GM23338 (cell line): ENCODE data around the gene TNFRSF4. TPM values are rescaled to one million over a fixed set of nuclear protein-coding genes. Genes with fewer than 3 reads are reported as not detected.

Experiments used
- ATAC-seq: fragments of 200-7000 bp; cut with Tn5 transposase; 3 replicates; pipeline ENCODE4 v1.9.1; 2020
- DNase-seq: peaks from one replicate; pipeline ENCODE4 v3.0.0-alpha.2; 2015; ENCODE audit warnings: low spot score
- H2AFZ ChIP-seq: fragments of 200-600 bp; sonication (generic); 2 replicates; pipeline ENCODE4 v1.8.0; 2016; ENCODE audit warnings: antibody characterized with exemption, mild to moderate bottlenecking, moderate library complexity
- H3F3A ChIP-seq: fragments of 200-600 bp; sonication (generic); replicated peaks from 2 replicates; pipeline ENCODE4 v1.8.0; 2017; ENCODE audit warnings: antibody characterized with exemption, mixed run types, low read depth
- H3K27ac ChIP-seq: fragments of 200-600 bp; sonication (generic); 2 replicates; pipeline ENCODE4 v1.6.1; 2016; ENCODE audit warnings: low read depth
- H3K27me3 ChIP-seq: fragments of 200-600 bp; sonication (generic); 2 replicates; pipeline ENCODE4 v1.8.0; 2016; ENCODE audit warnings: mild to moderate bottlenecking, mixed run types, moderate library complexity; ENCODE audit not compliant: insufficient read depth
- H3K36me3 ChIP-seq: fragments of 200-600 bp; sonication (generic); 2 replicates; pipeline ENCODE4 v1.8.0; 2016; ENCODE audit warnings: mild to moderate bottlenecking; ENCODE audit not compliant: insufficient read depth
- H3K4me1 ChIP-seq: fragments of 200-600 bp; sonication (generic); 2 replicates; pipeline ENCODE4 v1.8.0; 2016; ENCODE audit warnings: mild to moderate bottlenecking, moderate library complexity; ENCODE audit not compliant: insufficient read depth
- H3K4me2 ChIP-seq: fragments of 200-600 bp; sonication (generic); 2 replicates; pipeline ENCODE4 v1.7.1; 2017; ENCODE audit warnings: mixed run types
- H3K4me3 ChIP-seq: fragments of 200-600 bp; sonication (generic); 2 replicates; pipeline ENCODE4 v1.6.1; 2016; ENCODE audit warnings: mixed run types
- H3K79me2 ChIP-seq: fragments of 200-600 bp; sonication (generic); replicated peaks from 2 replicates; pipeline ENCODE4 v1.8.0; 2017; ENCODE audit warnings: mild to moderate bottlenecking; ENCODE audit not compliant: insufficient read depth
- H3K9me2 ChIP-seq: fragments of 200-600 bp; sonication (generic); 2 replicates; pipeline ENCODE4 v1.8.0; 2017; ENCODE audit not compliant: insufficient read depth
- H4K20me1 ChIP-seq: fragments of 200-600 bp; sonication (generic); replicated peaks from 2 replicates; pipeline ENCODE4 v1.8.0; 2017; ENCODE audit warnings: mild to moderate bottlenecking; ENCODE audit not compliant: insufficient read depth
- H3K27ac Mint-ChIP-seq: 2 replicates; pipeline ENCODE4 v1.8.0; 2020; ENCODE audit warnings: inconsistent platforms, mild to moderate bottlenecking, moderate library complexity, mixed read lengths
- H3K27me3 Mint-ChIP-seq: 3 replicates; pipeline ENCODE4 v1.8.0; 2022; ENCODE audit warnings: low read depth, mild to moderate bottlenecking, moderate library complexity, mixed read lengths, inconsistent platforms; ENCODE audit not compliant: insufficient read depth, poor library complexity
- H3K36me3 Mint-ChIP-seq: 3 replicates; pipeline ENCODE4 v1.8.0; 2021; ENCODE audit warnings: low read depth, mild to moderate bottlenecking, inconsistent platforms, moderate library complexity, mixed read lengths
- H3K4me1 Mint-ChIP-seq: 3 replicates; pipeline ENCODE4 v1.8.0; 2020; ENCODE audit warnings: mild to moderate bottlenecking, inconsistent platforms, mixed read lengths
- H3K4me3 Mint-ChIP-seq: 3 replicates; pipeline ENCODE4 v1.8.0; 2021; ENCODE audit warnings: moderate library complexity, mild to moderate bottlenecking, inconsistent platforms, mixed read lengths
- H3K9me3 Mint-ChIP-seq: 3 replicates; pipeline ENCODE4 v1.8.0; 2020; ENCODE audit warnings: moderate library complexity, mild to moderate bottlenecking, inconsistent platforms, mixed read lengths
- CREB1 ChIP-seq: fragments of 250-450 bp; sonication (Bioruptor Pico); IDR thresholded peaks from 2 replicates; pipeline ENCODE4 v1.5.0; 2020; ENCODE audit warnings: low read depth, mild to moderate bottlenecking, moderate library complexity
- CTCF ChIP-seq, 2 experiments: fragments of 200-600 bp in 1 of 2; sonication (generic) in 1 of 2; conservative IDR thresholded peaks; 2 replicates each; pipeline versions ENCODE4 v1.5.1 to v1.6.1; 2016 to 2017; ENCODE audit warnings: antibody characterized with exemption in 2 of 2, low read depth in 2 of 2, mild to moderate bottlenecking in 2 of 2, moderate library complexity in 1 of 2
- EZH2 ChIP-seq: fragments of 200-600 bp; sonication (generic); IDR thresholded peaks from one replicate; pipeline ENCODE4 v1.8.0; 2017; ENCODE audit warnings: antibody characterized with exemption, mild to moderate bottlenecking, low read depth; ENCODE audit not compliant: unreplicated experiment
- EZH2phosphoT487 ChIP-seq: fragments of 200-600 bp; sonication (generic); IDR thresholded peaks from one replicate; pipeline ENCODE4 v1.8.1; 2018; ENCODE audit warnings: antibody characterized with exemption; ENCODE audit not compliant: unreplicated experiment
- NANOG ChIP-seq: IDR thresholded peaks from 2 replicates; pipeline ENCODE4 v1.6.1; 2016; ENCODE audit warnings: antibody characterized with exemption, borderline replicate concordance
- POLR2AphosphoS5 ChIP-seq: IDR thresholded peaks from 2 replicates; pipeline ENCODE4 v1.6.1; 2016; ENCODE audit warnings: antibody characterized with exemption, low read depth
- STAT1 ChIP-seq: IDR thresholded peaks from one replicate; pipeline ENCODE4 v1.6.1; 2016; ENCODE audit warnings: antibody characterized with exemption; ENCODE audit not compliant: unreplicated experiment
- ZNF331 ChIP-seq: fragments of 250-450 bp; sonication (Bioruptor Pico); IDR thresholded peaks from 2 replicates; pipeline ENCODE4 v1.5.0; 2020; ENCODE audit warnings: low read depth, mild to moderate bottlenecking, moderate library complexity
- polyA plus RNA-seq: library from polyadenylated mRNA; unstranded; fragments of >200 nt; fragmentation: Nextera tagmentation; extraction: Ambion mirVana; gene quantifications from 2 replicates; pipeline ENCODE4 v1.2.1, GENCODE V29; 2016
- total RNA-seq: library from RNA; depleted of rRNA; stranded (reverse); fragments of >200 nt; shearing (Covaris generic); gene quantifications from 2 replicates; pipeline ENCODE4 v1.2.3, GENCODE V29; 2014
- TF ChIP-seq, protein P1 (sequence below): IDR thresholded peaks from one replicate; pipeline ENCODE4 v1.6.1; 2018; ENCODE audit warnings: antibody characterized with exemption; ENCODE audit not compliant: unreplicated experiment

Gene TNFRSF4
- total and polyA plus RNA-seq, 2 experiments from 2014 or later, result not detected

DNA sequence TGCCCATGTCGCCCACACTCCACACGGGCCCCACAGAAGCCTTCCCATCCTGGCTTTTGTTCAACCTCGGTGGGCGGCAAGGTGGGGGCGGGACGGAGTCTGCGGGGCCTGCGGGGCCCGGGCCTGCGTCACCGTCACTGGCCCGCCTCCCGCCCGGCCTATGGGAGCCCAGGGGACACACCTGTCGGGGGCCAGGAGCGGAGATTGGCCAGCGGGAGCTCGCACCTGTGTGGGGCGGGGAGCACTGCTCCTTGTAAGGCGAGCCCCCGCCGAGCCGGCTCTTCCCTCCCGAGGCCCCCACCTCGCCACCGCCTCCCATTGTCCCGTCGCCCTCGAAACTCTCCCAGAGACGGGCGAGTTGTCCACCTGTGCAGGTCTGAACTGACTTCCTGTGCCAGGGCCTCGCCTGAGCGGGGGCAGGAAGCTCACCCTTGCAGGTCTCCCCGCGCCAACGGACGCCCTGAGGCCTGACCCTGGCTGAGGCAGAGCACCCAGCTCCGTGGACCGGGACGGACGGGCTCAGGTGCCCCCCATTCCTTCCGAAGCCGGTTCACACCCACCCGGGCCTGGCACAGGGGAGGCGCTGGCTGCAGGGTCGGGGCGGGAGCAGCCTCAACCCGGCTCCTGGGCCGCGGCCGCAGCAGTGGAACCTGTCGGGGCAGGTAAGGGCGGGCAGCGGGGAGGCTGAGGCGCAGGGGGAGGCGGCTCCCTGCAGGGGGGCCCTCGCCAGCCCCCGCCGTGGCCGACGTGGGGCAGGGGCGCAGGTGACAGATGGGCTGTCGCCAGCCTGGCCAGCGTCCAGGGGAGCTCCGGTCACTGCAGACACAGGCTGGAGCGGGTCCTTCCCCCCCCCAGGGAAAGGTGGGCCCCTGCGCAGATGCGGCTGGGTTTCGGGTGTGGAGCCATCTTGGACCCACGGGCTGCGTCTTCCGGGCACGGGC lies 51.1 kb downstream of the TNFRSF4 start:
- peak overlapping the region; percentile 67; the same call in 1 of the 2 replicates for H3K4me2 ChIP-seq
- Mint-ChIP-seq H3K36me3 (peaks cover 2% of the 10 kb centered on the region; the same call in 1 of the 3 replicates), H3K4me3 (no peak overlapping the region), H3K4me1 (peaks cover 14% of the 10 kb centered on the region), H3K9me3 (no peaks in the 10 kb centered on the region), H3K27ac (no peak overlapping the region), H3K27me3 (peaks cover 30% of the 10 kb centered on the region)
- H3K79me2 ChIP-seq, result peaks cover 11% of the 10 kb centered on the region; the same call in 1 of the 2 replicates
- ATAC-seq (peak; percentile 53), DNase-seq (peak; percentile 72)
- H3K4me1 ChIP-seq, result peaks cover 14% of the 10 kb centered on the region; the same call in 1 of the 2 replicates
- H3F3A ChIP-seq, result 0 out of 2 replicates have a peak, but pooled peaks cover 11% of the 10 kb centered on the region
- peak; percentile 33; the same call in 1 of the 2 replicates for TF ChIP-seq POLR2AphosphoS5
- TF ChIP-seq EZH2phosphoT487, result no peak
- TF ChIP-seq STAT1, result no peak
- TF ChIP-seq CTCF (conservative IDR thresholded peaks at IDR 0.05; ENCODE audit: low read depth in 2 of 2), result no peak
- TF ChIP-seq ZNF331 (CRISPR knock-in tag), result no peak
- TF ChIP-seq, protein P1, sequence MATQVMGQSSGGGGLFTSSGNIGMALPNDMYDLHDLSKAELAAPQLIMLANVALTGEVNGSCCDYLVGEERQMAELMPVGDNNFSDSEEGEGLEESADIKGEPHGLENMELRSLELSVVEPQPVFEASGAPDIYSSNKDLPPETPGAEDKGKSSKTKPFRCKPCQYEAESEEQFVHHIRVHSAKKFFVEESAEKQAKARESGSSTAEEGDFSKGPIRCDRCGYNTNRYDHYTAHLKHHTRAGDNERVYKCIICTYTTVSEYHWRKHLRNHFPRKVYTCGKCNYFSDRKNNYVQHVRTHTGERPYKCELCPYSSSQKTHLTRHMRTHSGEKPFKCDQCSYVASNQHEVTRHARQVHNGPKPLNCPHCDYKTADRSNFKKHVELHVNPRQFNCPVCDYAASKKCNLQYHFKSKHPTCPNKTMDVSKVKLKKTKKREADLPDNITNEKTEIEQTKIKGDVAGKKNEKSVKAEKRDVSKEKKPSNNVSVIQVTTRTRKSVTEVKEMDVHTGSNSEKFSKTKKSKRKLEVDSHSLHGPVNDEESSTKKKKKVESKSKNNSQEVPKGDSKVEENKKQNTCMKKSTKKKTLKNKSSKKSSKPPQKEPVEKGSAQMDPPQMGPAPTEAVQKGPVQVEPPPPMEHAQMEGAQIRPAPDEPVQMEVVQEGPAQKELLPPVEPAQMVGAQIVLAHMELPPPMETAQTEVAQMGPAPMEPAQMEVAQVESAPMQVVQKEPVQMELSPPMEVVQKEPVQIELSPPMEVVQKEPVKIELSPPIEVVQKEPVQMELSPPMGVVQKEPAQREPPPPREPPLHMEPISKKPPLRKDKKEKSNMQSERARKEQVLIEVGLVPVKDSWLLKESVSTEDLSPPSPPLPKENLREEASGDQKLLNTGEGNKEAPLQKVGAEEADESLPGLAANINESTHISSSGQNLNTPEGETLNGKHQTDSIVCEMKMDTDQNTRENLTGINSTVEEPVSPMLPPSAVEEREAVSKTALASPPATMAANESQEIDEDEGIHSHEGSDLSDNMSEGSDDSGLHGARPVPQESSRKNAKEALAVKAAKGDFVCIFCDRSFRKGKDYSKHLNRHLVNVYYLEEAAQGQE, result no peak
- TF ChIP-seq CREB1 (CRISPR knock-in tag), result peak; percentile 65
- TF ChIP-seq NANOG, result no peak
- H3K4me3 ChIP-seq, result peak overlapping the region; percentile 46
- no peaks in the 10 kb centered on the region for H3K27me3 ChIP-seq
- H3K27ac ChIP-seq, result no peak overlapping the region
- H4K20me1 ChIP-seq, result no peaks in the 10 kb centered on the region
- no peak overlapping the region for H2AFZ ChIP-seq
- H3K36me3 ChIP-seq, result no peaks in the 10 kb centered on the region
- H3K9me2 ChIP-seq, result no peaks in the 10 kb centered on the region

- Histone ChIP-seq H3K36me3 (no peaks in the 10 kb centered on the region), H3K27me3 (no peaks in the 10 kb centered on the region), H2AFZ (no peak overlapping the region), H4K20me1 (no peaks in the 10 kb centered on the region), H3K4me2 (peak overlapping the region; percentile 67; the same call in 1 of the 2 replicates), H3K79me2 (peaks cover 11% of the 10 kb centered on the region; the same call in 1 of the 2 replicates), H3K4me1 (peaks cover 14% of the 10 kb centered on the region; the same call in 1 of the 2 replicates), H3K27ac (no peak overlapping the region), H3K9me2 (no peaks in the 10 kb centered on the region), H3K4me3 (no peak overlapping the region), H3F3A (0 out of 2 replicates have a peak, but pooled peaks cover 14% of the 10 kb centered on the region)
- DNase-seq (no peak), ATAC-seq (no peak)
- Mint-ChIP-seq H3K27ac (no peak overlapping the region), H3K9me3 (no peaks in the 10 kb centered on the region), H3K27me3 (peaks cover 30% of the 10 kb centered on the region), H3K4me3 (no peak overlapping the region), H3K4me1 (peaks cover 14% of the 10 kb centered on the region), H3K36me3 (peaks cover 2% of the 10 kb centered on the region; the same call in 1 of the 3 replicates)
- no peak for TF ChIP-seq NANOG
- TF ChIP-seq EZH2, result no peak
Observed at GRCh38 chr1:1161683-1162079, 52.3 kb downstream of the TNFRSF4 start.
